SHP77 (cell line): ENCODE results near the gene COX20.
A peak's percentile ranks its signal among the peaks of the same experiment; 100 is the strongest.
"Not testable (repeated sequence)": the region's sequence is repeated elsewhere in the genome, so short reads cannot be mapped to it uniquely, and the experiment has no call there.

Experiments
- DNase-seq, 2 experiments: peaks; one replicate each; lab custom pipeline; 2025; lab: John Stamatoyannopoulos, UW

The COX20 gene

DNA sequence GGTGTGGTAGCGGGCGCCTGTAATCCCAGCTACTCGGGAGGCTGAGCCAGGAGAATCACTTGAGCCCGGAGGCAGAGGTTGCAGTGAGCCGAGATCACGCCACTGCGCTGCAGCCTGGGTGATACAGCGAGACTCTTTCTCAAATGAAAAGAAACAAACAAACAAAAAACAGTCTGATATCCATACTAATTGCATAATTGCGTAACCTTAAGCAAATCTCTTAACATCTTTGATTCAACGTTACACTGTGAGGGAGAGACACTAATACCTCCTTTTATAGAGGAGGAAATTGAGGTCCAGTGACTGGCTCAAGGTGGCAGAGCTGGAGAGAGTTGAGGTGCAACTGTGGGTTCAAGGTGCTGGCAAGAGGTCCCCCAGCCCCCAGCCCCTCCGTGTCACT, 12.6 kb upstream of the COX20 start:
- DNase-seq: no peak

DNA sequence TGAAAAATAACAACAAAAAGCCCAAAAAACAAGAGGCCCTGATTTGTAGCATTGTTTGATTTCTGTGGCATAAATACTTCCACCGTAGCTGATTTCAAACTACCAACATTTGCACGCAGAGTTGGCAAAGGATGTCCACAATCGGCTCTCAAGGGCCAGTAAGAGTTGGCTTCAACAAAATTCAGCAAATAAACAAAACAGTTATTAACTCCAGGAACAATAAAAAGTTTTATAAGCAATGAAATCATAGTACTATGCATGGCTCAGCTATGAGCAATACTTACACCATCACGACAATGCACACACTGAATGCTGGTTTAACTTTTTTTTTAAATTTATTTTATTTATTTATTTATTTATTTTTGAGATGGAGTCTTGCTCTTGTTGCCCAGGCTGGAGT, 8.7 kb upstream of the COX20 start:
- no peak for DNase-seq

DNA sequence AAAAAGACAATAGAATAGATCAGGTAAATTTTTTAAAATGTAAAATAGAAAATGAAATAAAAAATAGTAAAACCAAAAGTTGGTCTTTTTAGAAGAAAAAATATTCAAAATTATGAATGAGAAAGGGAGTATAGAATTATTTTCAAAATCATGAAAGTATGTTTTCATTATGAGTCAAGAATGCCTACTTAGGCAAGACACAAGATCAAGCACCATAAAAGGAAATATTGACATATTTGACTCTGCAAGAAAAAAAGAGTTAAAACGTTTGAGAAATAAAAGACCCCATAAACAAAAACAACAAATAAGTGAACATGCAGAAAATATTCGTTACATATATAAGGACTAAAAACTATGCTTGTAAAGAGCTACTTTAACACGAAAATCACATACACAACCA, 4.8 kb upstream of the COX20 start:
- no peak for DNase-seq

DNA sequence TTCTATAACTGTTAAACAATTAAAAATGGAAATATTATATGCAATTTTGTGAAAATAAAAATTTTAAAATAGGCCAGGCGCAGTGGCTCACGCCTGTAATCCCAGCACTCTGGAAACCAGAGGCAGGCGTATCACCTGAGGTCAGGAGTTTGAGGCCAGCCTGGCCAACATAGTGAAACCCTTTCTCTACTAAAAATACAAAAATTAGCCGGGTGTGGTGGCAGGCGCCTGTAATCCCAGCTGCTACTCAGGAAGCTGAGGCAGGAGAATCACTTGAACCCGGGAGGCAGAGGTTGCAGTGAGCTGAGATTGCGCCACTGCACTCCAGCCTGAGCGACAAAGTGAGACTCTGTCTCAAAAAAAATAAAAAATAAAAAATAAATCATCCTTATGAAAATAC, 2.2 kb upstream of the COX20 start:
- not testable (repeated sequence) for DNase-seq

DNA sequence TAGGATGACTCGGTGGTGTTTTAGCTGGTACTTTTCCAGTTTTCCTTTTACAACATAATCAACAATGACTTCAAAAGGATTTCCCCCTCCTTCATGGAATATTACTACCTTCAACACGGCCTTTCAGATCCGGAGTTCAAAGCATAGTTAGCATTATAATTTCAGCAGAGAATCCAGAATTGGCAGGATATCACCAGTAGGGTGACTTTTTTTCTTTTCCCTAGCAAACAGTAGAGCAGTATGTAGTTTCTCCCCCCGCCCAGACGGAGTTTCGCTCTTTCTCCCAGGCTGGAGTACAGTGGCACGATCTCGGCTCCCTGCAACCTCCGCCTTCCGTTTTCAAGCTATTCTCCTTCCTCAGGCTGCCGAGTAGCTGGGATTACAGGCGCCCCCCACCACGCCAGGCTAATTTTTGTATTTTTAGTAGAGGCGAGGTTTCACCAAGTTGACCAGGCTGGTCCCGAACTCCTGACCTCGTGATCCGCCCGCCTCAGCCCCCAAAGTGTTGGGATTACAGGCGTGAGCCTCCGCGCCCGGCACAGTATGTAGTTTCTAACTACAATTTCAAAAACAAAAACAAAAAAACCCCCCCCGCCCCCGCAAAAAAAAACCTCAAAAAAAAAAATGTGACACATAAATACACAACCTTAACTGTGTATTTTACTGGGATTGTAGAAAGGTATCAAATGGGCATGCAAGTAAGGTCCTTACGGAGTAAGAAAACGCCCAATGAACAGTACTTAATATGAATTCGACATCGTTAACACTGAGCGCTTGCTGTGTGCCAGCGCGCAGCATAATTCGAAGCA, 1.5 kb upstream of the COX20 start:
- peak; percentile 37 to 50 for DNase-seq

DNA sequence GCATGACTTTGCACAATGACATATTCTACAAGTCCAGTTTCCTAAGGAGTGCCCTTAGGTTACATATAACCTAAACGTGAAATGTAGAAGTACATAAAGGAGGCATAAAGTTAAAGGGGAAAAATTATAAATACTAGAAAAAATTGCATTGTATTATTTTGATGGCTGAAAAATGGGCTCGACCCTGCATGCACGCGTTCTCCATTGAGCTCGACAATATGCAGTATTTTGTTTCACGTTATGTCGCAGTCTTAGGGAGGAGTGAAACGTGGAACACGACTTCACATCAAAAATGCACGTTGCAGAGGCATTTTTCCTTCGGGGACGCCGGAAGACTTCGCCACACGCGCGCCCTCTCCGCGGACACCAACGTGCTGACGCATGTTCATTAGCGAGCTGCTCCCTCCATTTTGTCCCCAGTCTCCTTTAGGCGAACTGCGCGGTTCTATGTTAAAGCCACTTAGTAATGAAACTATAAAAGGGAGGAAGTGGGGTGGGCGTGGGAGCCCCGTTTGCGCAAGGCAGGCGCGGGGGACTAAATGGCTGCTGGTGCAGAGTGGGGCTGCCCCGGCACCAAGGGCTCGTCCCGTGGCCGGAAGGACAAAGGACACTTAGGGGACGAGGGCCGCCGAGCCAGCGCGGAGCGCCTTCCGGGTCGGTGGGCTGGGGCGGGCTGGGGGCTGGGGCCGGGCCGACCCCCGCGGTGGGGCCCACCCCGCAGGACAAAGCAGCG, 749 bp upstream of the COX20 start:
- peak; percentile 94 for DNase-seq

DNA sequence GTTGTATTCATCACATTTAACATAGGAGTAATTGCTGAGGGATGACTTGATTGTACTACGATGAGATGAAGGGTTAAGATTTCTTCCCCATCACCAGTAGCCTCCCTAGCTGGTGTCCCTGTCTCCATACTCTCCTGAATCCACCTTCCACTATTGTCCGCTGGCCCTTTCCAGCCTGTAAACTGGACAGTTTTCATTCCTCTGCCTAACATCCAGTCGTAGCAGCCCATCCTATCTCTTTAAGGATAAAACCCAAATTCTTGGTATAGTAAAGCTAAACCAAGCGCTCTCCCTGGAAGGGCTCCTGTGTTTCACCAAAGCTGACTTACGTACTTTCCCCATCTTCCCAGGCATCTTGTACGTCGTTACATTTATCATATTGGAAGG, 670 bp downstream of the COX20 start:
- peak; percentile 6 to 12 for DNase-seq

DNA sequence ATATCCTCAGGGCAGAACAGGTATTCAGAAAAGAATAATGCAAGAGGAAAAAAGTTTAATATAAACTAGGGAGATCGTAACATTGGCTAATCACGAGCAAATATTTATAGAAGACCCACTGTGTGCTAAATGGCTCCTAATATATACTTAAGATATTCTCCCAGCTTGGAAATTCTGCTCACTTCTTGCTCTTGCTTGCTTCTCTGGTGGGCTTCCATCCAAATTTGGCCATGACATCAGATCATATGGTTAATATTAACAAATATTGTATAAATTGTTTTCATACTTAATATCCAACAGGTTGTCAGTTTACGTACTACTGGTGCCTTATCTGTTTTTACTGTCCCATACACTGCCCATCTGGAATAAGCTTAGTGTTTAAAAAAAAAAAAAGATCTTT, 1.1 kb downstream of the COX20 start:
- no peak for DNase-seq

DNA sequence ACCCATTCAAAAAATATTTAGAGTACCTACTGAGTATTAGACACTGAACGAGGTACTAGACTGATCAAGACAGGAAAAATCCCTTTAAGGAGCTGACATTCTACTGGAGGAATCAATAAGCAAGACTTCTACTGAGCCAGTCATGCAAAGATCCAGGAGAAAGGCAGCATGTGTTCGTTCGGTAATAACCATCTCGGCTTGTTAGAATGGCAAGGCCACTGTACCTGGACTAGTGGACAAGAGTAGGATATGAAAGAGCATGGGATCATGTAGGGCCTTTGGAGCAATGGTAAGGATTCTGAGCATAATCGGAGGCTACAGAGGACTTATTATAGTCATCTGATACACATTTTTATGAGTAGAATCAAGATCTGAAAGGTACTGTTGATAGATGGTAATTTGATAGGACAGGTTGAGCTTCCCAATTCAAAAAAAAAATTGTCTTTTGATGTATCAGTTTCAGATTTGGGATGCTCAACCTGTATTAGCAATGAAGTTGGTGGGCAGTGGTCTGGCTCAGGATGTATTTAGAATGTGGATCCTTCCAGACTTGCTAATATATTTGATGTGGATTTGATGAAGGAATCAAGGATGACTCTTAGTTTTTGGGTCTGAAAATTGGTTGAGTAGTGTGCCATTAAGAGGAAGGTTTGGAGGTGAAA, 2.3 kb downstream of the COX20 start:
- DNase-seq: no peak

DNA sequence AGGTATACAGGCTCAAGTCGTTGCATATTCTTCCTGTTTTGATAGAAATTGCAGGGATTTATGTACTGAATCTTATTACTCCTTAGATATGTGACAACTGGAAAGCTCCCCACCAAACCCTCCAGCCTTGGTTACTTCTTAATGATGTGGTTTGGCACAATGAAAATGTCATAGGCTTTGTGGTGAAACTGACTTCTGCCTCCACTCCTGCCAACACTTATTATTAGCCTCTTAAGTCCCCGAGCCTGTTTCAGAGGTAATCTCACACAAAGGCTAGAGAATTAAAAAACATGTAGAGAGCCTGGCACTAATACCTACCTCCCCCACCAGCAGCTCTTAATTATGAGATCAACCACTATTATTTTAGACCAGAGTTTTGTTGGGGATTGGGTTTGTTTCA, 4.2 kb downstream of the COX20 start:
- DNase-seq: no peak

DNA sequence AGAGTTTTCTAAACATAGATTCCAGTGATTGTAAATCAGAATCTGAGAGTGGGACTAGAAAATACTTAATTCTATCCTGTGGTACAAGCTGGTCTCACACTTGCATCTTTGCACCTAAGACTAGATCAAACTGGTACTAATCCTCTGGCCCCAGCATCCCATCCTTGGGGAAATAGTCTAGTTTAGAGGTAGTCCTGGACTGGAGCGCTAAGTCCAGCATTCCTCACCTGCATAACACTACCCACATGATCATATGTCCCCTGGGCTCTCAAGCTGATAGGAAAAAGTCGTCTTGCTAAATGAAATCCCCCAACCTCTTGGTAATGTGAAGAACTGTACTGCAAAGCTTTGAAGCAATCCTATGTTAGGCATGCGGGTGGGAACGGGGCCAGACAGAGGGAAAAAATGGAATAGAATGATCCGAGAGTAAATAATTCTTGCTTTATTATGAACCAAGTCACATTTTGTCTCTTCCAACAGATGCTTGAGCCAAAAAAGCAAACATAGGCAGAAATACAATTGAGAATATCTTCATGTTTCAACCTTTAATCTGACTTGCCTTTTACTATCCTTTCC, 4.8 kb downstream of the COX20 start:
- no peak for DNase-seq

DNA sequence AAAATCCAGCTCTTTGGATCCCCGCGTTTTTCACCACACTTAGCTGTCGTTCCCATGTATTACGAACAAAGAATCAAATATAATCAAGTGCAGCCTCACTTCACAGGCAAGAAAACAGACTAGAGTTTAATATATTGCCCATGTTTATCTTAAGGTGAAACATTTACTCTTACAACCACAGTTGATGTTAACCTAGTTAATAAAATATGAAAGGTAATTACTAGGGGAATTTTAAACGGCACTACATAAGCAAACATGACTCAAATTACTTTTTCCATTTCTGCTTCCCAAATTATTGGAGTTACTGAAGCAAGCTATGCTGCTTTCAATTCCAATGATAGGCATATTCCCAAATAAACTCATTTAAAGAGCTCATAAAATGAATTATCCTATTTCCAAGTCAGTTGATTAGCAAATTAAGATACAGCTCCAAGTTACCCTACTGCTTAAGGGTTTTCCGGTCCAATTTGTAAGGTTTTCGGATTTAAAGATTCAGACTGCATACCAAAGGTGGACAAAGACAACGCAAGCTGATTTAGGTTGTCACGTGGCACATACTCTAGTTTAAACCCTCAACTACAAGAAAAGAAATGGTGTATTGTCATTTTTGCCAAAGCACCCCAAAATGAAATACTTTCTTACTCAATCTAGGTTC, 5.9 kb downstream of the COX20 start:
- no peak for DNase-seq

DNA sequence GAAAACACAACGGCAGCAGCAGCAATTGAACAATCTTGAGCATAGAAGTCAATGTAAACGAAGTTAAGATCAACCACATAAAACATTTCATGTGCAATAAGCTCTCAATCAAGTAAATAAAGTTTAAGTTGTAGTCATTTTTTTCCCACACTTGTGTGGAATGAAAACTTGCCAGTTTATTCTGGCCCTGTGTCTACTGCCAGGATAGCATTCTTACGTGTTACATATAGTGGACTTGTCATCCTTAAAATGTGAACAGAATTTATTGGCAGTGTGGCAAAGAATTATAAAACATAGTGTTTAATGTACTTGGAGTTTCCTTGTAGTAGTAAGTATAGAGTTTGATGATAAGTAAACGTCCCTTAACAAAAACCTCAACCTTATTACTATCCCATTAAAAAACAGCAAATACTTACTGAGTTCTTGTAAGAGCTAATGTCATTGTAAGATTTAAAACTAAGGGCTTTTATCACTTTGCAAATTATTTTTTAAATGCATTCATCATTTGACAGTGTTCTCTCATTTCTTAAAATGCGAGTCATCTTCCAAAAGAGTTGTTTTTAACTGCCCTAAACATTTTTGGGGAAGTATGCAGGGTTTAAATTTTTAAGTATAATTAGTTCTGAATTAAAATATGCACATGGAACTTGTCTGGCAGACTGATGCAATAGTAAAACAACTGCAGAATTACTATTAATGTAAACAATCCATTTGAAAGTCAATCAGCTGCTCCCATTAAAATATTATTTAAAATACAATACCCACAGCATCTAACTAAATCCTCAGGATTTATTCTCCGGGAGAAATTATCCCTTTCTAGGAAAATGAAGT, 7.9 kb downstream of the COX20 start:
- DNase-seq: no peak

DNA sequence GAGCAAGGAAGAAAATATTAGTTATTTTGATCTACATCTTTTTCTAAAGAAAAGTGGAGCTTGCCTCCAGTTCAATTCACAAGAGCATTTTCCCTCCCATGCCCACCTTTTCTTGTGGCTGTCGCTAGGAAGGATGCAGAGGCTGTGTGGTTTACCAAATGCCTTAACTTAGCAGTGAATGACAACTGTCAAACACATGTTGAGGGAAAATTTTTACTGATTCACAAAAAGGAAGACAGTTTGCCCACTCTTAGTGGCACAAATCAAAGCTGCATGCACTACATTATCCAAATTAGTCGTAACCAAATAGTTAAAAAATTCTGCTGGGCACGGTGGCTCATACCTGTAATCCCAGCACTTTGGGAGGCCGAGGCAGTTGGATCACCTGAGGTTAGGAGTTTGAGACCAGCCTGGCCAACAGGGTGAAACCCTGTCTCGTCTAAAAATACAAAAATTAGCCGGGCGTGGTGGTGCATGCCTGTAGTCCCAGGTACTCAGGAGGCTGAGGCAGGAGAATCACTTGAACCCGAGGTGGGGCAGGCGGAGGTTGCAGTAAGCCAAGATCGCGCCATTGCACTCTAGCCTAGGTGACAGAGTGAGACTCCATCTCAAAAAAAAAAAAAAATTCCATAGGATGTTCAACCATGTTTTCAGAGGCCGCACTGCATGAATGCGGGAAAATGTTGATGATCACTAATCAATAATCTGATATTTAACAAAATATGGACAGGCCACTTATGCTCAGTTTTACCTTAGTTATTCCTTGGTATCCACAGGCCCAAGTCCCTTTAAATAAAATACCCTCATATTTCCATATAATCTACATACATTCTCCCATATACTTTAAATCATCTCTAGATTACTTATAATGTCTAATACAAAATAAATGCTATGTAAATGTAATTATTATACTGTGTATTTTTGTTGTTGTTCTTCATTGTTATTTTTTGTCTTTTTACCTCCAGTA, 9.0 kb downstream of the COX20 start:
- DNase-seq: no peak

DNA sequence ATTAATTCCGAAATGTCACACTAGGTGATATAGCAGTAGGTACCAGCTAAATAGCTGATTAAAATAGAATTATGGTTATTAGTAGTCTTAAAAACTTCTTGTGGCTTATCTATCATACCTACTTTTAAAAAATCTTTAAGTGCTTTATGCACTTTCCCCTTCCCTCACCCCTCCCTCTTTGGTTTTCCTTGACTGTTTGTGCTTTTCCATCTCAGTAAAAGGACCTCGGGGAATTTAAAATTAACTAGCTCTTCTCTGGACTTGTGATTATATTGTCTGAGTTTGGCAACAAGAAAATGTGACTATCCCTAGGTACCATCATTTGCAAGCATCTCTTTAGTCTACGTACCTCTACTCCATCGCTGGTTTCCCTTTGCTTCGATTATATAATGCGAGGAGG, 11.2 kb downstream of the COX20 start:
- no peak for DNase-seq

DNA sequence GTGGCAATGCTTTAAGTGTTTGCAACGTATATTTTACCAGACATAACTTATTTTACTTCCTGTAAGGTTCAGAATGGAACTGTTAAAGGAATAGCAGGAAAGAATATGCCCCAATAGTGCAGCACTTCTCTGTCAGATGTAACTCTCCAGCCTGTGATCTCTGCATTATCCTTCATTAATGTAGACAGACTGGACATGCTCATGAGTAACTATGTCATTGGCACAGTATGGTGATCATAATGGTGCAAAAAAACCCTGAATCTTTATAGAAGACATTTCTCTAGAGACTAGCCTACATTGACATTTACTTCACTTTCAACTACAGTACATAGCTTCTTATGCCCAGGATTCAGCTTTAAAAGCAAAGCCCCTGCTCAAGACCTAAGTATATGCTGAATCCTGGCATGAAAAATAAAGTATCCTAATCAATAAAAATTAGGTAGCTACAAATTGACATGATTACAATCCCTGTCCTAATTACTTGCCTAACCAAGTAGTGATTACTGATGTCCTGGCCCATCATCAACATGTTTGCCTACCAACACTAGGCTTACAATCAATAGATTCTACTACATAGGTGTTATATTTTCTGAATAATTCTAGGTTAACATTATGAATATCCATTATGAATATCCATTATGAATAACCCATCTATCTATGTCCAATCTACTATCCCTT, 13.9 kb downstream of the COX20 start:
- DNase-seq: no peak

DNA sequence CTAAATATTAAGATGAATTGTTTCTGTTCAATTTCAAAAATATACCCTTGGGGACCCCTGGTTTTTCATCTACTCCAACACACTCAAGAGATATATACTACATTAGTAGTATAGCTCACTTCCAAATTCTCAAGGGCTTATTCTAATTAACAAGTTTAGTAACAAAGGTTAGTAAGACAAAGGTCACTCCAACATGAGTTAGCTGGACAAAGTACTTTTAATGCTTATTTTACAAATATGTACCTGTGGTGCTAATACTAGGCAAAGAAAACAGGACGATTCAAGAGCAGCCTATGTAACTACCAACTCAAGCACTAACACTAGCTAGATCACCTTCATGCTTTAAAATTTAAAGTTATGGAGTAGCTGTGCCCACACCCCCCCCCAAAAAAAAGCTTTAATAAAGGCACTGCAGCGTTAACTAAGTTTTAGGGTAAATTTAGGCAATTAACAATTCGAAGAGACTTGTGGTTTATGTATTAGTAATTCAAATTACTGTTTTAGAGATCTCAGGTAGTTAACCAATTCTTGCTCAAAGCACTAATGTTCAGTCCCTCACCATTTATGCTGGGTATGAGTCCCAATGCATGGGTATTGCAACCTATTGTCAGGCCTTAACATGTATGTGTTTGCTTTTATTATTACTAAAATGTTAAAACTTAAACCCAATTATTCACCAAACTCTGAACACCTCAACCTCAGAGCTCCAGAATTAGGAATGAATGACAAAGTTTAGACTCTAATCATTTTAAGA, 14.8 kb downstream of the COX20 start:
- DNase-seq: no peak

DNA sequence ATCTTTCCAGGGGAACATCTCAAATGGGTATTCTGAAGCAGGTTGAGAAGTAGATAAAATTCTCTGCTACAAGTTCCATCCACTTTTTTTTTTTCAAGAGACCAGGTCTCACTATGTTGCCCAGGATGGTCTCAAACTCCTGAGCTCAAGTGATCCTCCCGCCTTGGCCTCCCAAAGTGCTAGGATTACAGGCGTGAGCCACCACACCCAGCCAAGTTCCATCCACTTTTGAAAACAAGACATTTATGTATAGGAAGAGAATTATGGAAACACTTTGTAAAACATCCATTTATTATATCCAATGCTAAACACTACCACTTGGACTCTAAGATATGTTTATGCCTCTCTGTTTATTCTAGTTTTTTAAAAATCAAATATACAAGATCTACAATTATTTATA, 15.4 kb downstream of the COX20 start:
- DNase-seq: no peak
